Omental fat pad (tissue), 4 donors: ENCODE results near the gene WFDC1. TPM values are rescaled to one million over a fixed set of nuclear protein-coding genes. Genes with fewer than 3 reads are reported as not detected.

Experiments used
- ATAC-seq: fragments of 150-250 bp; one replicate; pipeline ENCODE4 v1.9.1; 2016; ENCODE audit warnings: mild to moderate bottlenecking, moderate library complexity; ENCODE audit not compliant: low FRiP score
- DNase-seq: peaks from one replicate; pipeline ENCODE4 v3.0.0-alpha.2; 2019; ENCODE audit warnings: low spot score
- total RNA-seq, 4 donors: library from RNA; depleted of rRNA; stranded (reverse); fragments of >200 nt; gene quantifications; one replicate each; pipeline ENCODE4 v1.1.0, GENCODE V29; 2016
- TF ChIP-seq, protein P1 (sequence below), 3 donors: fragments of 450-650 bp; IDR thresholded peaks; one replicate each; pipeline ENCODE4 v1.5.1; 2016 to 2017; ENCODE audit warnings: antibody characterized with exemption in 3 of 3, mild to moderate bottlenecking in 3 of 3, moderate library complexity in 2 of 3

Gene WFDC1
- total RNA-seq, 4 donors from 2014 or later = 0.36 to 4.7 (median 2.5) TPM

DNA sequence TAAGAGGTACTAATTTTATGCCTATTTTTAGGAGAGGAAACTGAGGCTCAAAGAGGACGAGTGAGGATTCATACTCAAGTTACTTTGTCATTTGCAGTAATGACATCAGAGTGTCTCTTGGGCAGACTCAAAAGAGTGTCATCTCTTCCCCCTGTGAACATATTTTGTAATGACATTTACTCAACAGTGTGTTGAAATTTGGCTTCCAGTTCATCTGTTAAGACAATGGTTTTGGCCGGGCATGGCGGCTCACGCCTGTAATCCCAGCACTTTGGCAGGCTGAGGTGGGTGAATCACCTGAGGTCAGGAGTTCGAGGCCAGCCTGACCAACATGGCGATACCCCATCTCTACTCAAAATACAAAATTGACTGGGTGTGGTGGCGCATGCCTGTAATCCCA is 28.9 kb downstream of the WFDC1 start:
- DNase-seq = no peak
- TF ChIP-seq, protein P1, sequence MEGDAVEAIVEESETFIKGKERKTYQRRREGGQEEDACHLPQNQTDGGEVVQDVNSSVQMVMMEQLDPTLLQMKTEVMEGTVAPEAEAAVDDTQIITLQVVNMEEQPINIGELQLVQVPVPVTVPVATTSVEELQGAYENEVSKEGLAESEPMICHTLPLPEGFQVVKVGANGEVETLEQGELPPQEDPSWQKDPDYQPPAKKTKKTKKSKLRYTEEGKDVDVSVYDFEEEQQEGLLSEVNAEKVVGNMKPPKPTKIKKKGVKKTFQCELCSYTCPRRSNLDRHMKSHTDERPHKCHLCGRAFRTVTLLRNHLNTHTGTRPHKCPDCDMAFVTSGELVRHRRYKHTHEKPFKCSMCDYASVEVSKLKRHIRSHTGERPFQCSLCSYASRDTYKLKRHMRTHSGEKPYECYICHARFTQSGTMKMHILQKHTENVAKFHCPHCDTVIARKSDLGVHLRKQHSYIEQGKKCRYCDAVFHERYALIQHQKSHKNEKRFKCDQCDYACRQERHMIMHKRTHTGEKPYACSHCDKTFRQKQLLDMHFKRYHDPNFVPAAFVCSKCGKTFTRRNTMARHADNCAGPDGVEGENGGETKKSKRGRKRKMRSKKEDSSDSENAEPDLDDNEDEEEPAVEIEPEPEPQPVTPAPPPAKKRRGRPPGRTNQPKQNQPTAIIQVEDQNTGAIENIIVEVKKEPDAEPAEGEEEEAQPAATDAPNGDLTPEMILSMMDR (IDR thresholded peaks at IDR 0.05) = no peak
- ATAC-seq = no peak

DNA sequence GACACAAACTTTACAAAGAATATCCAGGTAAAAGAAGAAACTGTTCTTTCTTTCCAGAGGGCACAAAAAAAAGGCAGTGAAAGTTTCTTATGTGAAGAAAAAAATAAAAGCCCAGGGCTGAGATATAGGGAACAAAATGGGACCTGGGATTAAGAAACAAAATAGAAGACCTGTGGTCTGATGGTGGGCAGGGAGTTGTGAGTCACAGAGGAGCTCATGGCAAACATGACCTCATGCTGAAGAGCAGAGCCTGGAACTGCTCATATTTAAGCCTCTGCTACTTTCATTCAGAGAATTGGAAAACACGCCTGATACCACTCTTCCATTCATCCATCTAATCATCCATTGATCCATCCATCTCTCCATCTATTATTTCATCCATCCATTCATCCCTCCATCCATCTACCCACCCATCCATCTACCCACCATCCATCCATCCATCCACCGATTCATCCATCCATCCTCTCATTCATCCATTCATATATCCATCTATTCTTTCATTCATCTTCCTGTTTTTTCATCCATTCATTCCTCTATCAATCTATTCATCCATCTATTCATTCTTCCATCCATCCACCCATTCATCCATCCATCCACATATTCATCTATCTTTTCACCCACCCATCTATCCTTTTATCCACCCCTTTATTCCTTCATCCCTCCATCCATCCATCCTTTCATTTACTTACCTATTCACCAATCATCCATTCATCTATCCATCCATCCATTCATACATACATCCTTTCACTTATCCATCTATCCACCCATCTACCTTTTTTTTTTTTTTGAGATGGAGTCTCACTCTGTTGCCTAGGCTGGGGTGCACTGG is 30.0 kb downstream of the WFDC1 start:
- TF ChIP-seq, protein P1 (IDR thresholded peaks at IDR 0.05) = no peak
- no peak for ATAC-seq
- DNase-seq = no peak

DNA sequence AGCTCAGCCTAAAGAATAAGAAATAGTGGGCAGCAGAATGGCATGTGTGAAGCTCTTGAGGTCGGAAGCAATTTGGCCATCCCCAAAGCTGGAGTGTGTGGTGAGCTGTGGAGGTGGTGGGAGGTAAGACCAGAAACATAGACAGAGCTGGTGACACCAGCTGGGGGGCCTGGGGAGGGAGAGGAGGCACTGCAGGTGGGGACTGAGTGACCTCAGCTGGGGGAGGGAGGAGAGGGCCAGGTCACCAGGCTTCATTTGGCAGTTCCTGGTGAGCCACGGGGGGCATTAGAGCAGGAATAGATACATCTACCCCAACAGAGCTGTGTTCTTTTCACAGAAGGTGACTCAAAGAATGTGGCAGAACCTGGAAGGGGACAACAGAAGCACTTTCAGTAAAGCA is 31.9 kb downstream of the WFDC1 start:
- DNase-seq = no peak
- TF ChIP-seq, protein P1 (IDR thresholded peaks at IDR 0.05) = no peak
- ATAC-seq = no peak

DNA sequence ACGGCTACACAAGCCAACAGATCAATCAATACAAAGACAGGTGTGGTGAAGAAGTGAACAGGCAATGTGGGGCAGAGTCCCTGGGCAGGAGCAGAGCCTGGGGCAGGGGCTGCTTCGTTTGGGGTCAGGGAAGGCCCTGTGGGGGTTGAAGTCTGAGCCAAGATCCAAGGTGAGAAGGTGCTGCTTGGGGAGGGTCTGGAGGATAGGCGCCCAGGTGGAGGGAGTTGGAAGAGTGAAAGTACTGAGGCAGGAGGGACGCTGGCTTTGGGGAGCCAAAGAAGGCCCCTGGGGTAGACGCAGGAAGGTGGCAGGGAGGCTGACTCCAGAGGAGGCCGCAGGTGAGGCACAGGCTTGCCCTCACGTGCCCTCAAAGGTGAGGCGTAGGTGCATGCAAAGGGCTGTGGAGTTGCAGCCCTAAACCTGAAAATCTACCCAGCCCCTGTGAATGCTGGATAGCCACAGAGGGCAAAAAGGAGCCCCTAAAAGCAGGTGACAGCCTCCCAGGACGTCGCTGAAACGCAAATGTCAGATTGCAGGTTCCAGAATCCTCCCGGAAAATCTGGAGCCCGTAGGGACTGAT is 33.3 kb downstream of the WFDC1 start:
- no peak for DNase-seq

DNA sequence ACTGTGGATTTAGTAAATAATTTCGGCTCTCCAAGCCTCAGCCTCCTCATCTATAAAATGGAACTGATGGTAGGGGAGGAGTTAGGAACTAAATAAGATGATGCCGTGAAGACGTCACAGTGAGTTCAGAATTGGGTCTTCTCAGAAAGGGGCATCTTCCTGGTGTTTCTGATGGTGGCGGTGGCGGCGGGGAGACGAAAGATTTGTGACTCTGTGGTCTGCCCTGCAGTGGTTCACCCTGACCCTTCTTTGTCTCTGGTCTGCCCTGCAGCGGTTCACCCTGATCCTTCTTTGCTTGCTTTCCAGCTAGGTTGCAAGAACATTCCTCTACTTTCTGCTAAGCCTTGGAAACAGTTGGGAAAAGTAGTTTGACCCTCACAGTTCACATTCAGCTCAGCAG is 34.3 kb downstream of the WFDC1 start:
- ATAC-seq (no peak), DNase-seq (no peak)
- TF ChIP-seq, protein P1 (IDR thresholded peaks at IDR 0.05) = no peak

More for the DNA sequence above, 33.3 kb downstream of the WFDC1 start:
- ATAC-seq = no peak
- TF ChIP-seq, protein P1 (IDR thresholded peaks at IDR 0.05) = no peak

DNA sequence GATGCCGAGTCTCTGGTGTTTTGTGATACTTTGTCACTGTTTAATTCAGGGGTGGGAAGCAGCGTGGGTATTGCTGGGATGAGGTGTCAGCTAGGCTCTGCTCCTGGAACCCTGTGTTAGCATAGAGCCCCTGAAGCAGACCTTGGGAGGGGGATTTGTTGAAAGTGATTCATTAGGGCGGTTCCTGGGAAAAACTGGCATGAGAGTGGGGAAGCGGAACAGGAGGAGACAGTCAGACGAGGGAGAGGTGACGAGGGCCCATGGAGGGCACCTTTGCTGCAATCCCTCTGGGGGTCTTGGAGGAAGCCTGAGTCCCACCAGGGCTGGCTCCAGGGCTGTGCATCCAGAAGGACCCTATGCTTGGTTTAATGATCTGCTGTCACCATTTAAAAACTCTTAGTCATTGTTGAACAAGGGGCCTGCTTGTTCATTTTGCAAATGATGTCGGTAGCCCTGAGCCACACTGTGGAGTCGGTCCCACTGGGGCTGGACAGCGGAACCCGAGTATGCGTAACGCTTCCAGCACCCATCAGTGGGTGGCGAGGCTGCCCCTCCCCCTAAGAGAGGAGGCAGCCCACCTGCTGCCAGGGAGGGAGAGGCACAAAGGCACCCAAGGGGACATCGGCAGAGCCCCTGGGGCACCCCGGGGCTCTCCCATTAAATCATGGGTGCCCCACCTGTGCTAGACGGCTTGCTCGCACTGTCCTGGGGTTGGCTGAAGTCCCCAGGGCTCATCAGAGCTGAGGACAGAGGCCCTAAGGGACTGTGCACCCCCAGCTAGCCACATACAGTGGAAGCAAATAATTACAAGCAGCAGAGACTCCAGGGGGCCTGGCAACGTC is 35.4 kb downstream of the WFDC1 start:
- ATAC-seq = no peak
- TF ChIP-seq, protein P1 (IDR thresholded peaks at IDR 0.05) = no peak
- no peak for DNase-seq
